ENCODE results near the gene PIH1D1.

GRCh38 chr19:49499030-49499670 is 47.5 kb upstream of the PIH1D1 start:
- TF ChIP-seq ZNF24 (IDR thresholded peaks at IDR 0.05) (no peak), CTCF (IDR thresholded peaks at IDR 0.05 in 2 of 3, conservative IDR thresholded peaks at IDR 0.05 in 1 of 3; ENCODE audit: control insufficient read depth in 2 of 3, extremely low read depth in 1 of 3, insufficient read depth in 1 of 3, low read depth in 3 of 3, low read length in 3 of 3) (no peak), SUZ12 (IDR thresholded peaks at IDR 0.05; ENCODE audit: unreplicated experiment) (no peak), REST (IDR thresholded peaks at IDR 0.05; ENCODE audit: low read depth, low read length) (no peak), POLR2A (IDR thresholded peaks at IDR 0.05; ENCODE audit: low read depth, low read length) (no peak), EZH2 (IDR thresholded peaks at IDR 0.05; ENCODE audit: borderline replicate concordance, control insufficient read depth, low read depth, low read length) (no peak), YY1 (IDR thresholded peaks at IDR 0.05; ENCODE audit: low read depth, low read length) (no peak), TAF1 (IDR thresholded peaks at IDR 0.05; ENCODE audit: borderline replicate concordance, low read depth, low read length) (no peak), RAD51 (IDR thresholded peaks at IDR 0.05) (no peak)
